Ovary (tissue), 3 donors: ENCODE data around the gene KMO.

Experiments used
- CTCF ChIP-seq, 3 donors: fragments of 450-650 bp in 2 of 3; fragments of 200-600 bp in 1 of 3; IDR thresholded peaks; one replicate each; pipeline versions ENCODE4 v1.5.1 to v1.8.0; 2016 to 2022; ENCODE audit warnings: antibody characterized with exemption in 3 of 3, mild to moderate bottlenecking in 1 of 3
- POLR2A ChIP-seq: fragments of 450-650 bp; IDR thresholded peaks from one replicate; pipeline ENCODE4 v1.6.1; 2017; ENCODE audit warnings: antibody characterized with exemption, mild to moderate bottlenecking, moderate library complexity
- donor health status: DM: no; HTN: no; CAD: no.

DNA sequence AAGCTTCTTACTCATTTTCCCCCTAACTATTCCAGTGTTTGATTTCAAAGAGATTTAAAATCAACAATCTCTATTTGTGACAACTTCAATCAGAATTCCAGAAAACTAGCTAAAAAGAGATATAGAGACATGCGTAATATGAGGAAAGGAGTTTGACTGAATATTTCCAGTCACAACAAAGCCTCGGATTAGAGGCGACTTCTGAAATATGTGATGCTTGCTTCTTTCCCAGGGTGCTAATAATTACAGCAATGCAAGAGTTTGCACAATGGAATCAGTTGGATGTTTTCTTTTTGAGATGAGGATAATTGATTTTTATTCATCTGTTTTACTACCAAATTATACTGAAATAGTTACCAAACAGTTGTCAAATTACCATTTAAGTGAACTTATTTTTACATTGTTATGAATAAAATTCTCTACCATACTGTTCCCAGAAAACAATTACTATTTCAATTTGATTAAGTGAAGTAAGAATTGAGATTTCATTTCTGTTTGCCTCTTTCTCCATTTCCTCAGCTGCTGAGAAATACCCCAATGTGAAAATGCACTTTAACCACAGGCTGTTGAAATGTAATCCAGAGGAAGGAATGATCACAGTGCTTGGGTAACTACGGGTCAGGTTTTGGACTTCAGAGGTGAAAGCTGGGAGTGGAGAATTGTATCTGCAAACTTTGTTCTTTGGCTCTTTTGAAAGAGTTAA is 28.1 kb downstream of the KMO start:
- TF ChIP-seq CTCF (IDR thresholded peaks at IDR 0.05) (no peak), POLR2A (no peak)
